Colonic mucosa (tissue), 4 donors: ENCODE data around the gene SLC8B1. TPM values are rescaled to one million over a fixed set of nuclear protein-coding genes. Genes with fewer than 3 reads are reported as not detected.

Experiments used
- DNase-seq: peaks from one replicate; pipeline ENCODE4 v3.0.0-alpha.2; 2020
- H3K27ac ChIP-seq: fragments of 200-600 bp; one replicate; pipeline ENCODE4 v1.8.0; 2021
- H3K27me3 ChIP-seq: fragments of 200-600 bp; one replicate; pipeline ENCODE4 v1.8.0; 2021
- H3K36me3 ChIP-seq: fragments of 200-600 bp; one replicate; pipeline ENCODE4 v1.8.0; 2021
- H3K4me1 ChIP-seq: fragments of 200-600 bp; one replicate; pipeline ENCODE4 v1.8.0; 2021; ENCODE audit warnings: mild to moderate bottlenecking
- H3K4me3 ChIP-seq: fragments of 200-600 bp; one replicate; pipeline ENCODE4 v1.8.0; 2021
- H3K9ac ChIP-seq, 2 donors: one replicate each; pipeline ENCODE4 v1.7.0; 2013; ENCODE audit warnings: control low read depth in 2 of 2, low read depth in 2 of 2, low read length in 2 of 2
- H3K9me3 ChIP-seq: fragments of 200-600 bp; one replicate; pipeline ENCODE4 v1.8.0; 2021
- intact Hi-C: fragments of 100-400 bp; cut with DNase I; formaldehyde crosslinking; loops from one replicate; pipeline ENCODE4 v1.14.1; 2022
- microRNA-seq: library from miRNA; unstranded; fragments of <30 nt; microRNA quantifications from one replicate; pipeline ENCODE4, GENCODE V29; 2019
- total RNA-seq, 2 donors: library from RNA; stranded (reverse); fragmentation: NEBNext Ultra II Directional in 1 of 2; extraction: Animal tissue kit (Norgen Biotek cat#: 25700) in 1 of 2; gene quantifications; one replicate each; pipeline ENCODE4 v1.2.1, GENCODE V29; 2021
- TF ChIP-seq, protein P1 (sequence below): fragments of 200-600 bp; IDR thresholded peaks from one replicate; pipeline ENCODE4 v1.8.0; 2022; ENCODE audit warnings: antibody characterized with exemption, mild to moderate bottlenecking
- donor health status: healthy.
- donor health status: DM: no; HTN: no; CAD: no.
- donor health status: DM: no; HTN: no; CAD: no.

The SLC8B1 gene
- total RNA-seq, 2 donors from 2014 or later: 34.3 to 44.1 TPM

DNA sequence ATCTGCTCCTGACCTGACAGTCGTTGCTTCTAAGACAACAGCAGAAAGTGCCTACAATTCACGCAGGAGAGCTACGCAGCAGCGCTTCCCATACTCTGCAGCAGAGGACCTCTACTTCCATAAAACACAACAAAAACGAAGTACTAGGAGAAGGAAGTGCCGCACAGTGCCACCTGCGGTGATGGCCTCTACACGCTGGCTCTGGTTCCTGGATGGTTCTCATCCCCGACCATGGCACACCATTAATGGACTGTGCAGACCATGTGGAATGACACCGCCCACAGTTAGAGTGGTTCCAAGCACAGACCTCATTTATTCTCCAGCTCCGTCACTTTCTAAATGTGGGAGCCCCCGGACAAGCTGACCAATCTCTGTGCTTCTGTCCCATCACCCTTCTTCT, 85.4 kb downstream of the SLC8B1 start:
- DNase-seq: no peak
- Histone ChIP-seq H3K36me3 (no peaks in the 10 kb centered on the region), H3K9ac (no peak overlapping the region), H3K4me1 (peaks cover 14% of the 10 kb centered on the region), H3K4me3 (no peak overlapping the region), H3K9me3 (no peaks in the 10 kb centered on the region), H3K27me3 (no peaks in the 10 kb centered on the region), H3K27ac (no peak overlapping the region)
- intact Hi-C loops: no loop called here
- TF ChIP-seq, protein P1, sequence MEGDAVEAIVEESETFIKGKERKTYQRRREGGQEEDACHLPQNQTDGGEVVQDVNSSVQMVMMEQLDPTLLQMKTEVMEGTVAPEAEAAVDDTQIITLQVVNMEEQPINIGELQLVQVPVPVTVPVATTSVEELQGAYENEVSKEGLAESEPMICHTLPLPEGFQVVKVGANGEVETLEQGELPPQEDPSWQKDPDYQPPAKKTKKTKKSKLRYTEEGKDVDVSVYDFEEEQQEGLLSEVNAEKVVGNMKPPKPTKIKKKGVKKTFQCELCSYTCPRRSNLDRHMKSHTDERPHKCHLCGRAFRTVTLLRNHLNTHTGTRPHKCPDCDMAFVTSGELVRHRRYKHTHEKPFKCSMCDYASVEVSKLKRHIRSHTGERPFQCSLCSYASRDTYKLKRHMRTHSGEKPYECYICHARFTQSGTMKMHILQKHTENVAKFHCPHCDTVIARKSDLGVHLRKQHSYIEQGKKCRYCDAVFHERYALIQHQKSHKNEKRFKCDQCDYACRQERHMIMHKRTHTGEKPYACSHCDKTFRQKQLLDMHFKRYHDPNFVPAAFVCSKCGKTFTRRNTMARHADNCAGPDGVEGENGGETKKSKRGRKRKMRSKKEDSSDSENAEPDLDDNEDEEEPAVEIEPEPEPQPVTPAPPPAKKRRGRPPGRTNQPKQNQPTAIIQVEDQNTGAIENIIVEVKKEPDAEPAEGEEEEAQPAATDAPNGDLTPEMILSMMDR: no peak

DNA sequence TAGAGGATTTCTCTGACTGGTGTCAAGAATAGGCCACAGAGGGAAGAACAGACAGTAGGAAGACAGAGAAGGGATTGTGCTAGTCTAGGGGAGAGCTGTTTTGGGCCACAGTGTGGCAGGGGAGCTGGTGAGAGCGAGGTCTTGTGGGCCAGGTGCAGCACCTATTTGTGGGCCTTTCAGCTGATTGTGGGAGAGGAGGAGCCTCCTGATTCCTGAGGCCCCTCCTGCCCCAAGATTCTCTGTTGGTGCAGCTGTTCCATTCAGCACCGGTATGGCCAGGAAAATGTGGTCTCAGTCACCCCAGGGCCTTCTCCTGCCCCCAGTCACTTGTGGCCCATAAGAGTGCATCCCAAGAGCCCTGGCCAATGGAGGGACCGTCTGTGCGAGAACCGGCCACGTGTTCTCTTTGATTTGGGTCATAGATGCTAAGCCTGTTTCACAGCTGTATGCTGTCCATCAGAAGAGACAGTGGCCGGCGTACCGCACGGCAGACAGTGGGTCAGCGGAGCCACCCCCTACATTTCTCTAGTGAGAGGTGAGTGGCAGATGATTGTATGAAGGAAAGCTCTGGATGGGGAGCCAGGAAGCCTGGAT, 86.0 kb downstream of the SLC8B1 start:
- H3K27me3 ChIP-seq: no peaks in the 10 kb centered on the region
- H3K9ac ChIP-seq: no peak overlapping the region
- no peaks in the 10 kb centered on the region for H3K36me3 ChIP-seq
- no peaks in the 10 kb centered on the region for H3K9me3 ChIP-seq
- intact Hi-C loops: no loop called here
- peaks cover 20% of the 10 kb centered on the region for H3K4me1 ChIP-seq
- no peak overlapping the region for H3K27ac ChIP-seq
- no peak overlapping the region for H3K4me3 ChIP-seq
- DNase-seq: no peak
- TF ChIP-seq, protein P1: no peak

Small RNA genes within 50 kb of the gene (microRNA-seq; reads per million reads assigned to microRNA genes)
- gene MIR6762: not detected

Other genes with a start within 250 kb of the SLC8B1 start
- gene RASAL1, start 199.3 kb downstream of the SLC8B1 start, total RNA-seq: 10 to 100 TPM in 1 of 2 donors, 1 to 10 TPM in 1; 9.0 to 10.2 TPM
- under 1 TPM in 1 of 2 donors, not detected in 1; 0.20 TPM for gene CFAP73, start 185.4 kb downstream of the SLC8B1 start, total RNA-seq
- 10 to 100 TPM; 54.8 to 98.3 TPM for gene DDX54, start 149.6 kb downstream of the SLC8B1 start, total RNA-seq
- 10 to 100 TPM; 13.9 to 26.9 TPM for gene RITA1, start 149.4 kb downstream of the SLC8B1 start, total RNA-seq
- gene TPCN1, start 113.6 kb downstream of the SLC8B1 start, total RNA-seq: 10 to 100 TPM; 55.5 to 85.6 TPM
- gene PLBD2, start 23.5 kb upstream of the SLC8B1 start, total RNA-seq: 10 to 100 TPM; 20.2 to 23.4 TPM
- 1 to 10 TPM; 1.0 to 4.4 TPM for gene SDS, start 68.8 kb upstream of the SLC8B1 start, total RNA-seq
- 10 to 100 TPM; 14.2 to 35.2 TPM for gene SDSL, start 87.3 kb upstream of the SLC8B1 start, total RNA-seq
- gene LHX5, start 136.8 kb upstream of the SLC8B1 start, total RNA-seq: not detected